HG03175 (cell line): ENCODE measurements around the gene KRTAP12-4.
"Not testable (repeated sequence)": the region's sequence is repeated elsewhere in the genome, so short reads cannot be mapped to it uniquely, and the experiment has no call there.

Experiments used
- ATAC-seq: cut with Tn5 transposase; IDR thresholded peaks from one replicate; pipeline ENCODE4 v1.9.1; 2021; ENCODE audit warnings: mild to moderate bottlenecking, moderate library complexity; ENCODE audit not compliant: unreplicated experiment

KRTAP12-4 gene

GRCh38 chr21:44687671-44688070, 33.2 kb upstream of the KRTAP12-4 start:
- no peak for ATAC-seq

GRCh38 chr21:44686843-44687561, 32.5 kb upstream of the KRTAP12-4 start:
- ATAC-seq, result no peak

GRCh38 chr21:44686000-44686781, 31.7 kb upstream of the KRTAP12-4 start:
- ATAC-seq, result no peak

GRCh38 chr21:44685050-44685449, 30.6 kb upstream of the KRTAP12-4 start:
- not testable (repeated sequence) for ATAC-seq

- ATAC-seq, result no peak
Observed at GRCh38 chr21:44684483-44684882, 30.0 kb upstream of the KRTAP12-4 start.

- no peak for ATAC-seq
Observed at GRCh38 chr21:44684077-44684476, 29.6 kb upstream of the KRTAP12-4 start.

- ATAC-seq, result no peak
Observed at GRCh38 chr21:44682580-44683151, 28.2 kb upstream of the KRTAP12-4 start.

- no peak for ATAC-seq
Observed at GRCh38 chr21:44681861-44682579, 27.6 kb upstream of the KRTAP12-4 start, which contains the start of gene KRTAP12-1. Gene KRTAP12-1, minus strand, starts transcription at chr21:44682163. Its CDS starts 40 bp downstream, at chr21:44682123.

GRCh38 chr21:44681152-44681551, 26.7 kb upstream of the KRTAP12-4 start:
- ATAC-seq, result no peak

GRCh38 chr21:44677881-44678280, 23.4 kb upstream of the KRTAP12-4 start:
- ATAC-seq, result no peak

GRCh38 chr21:44671911-44672310, 17.5 kb upstream of the KRTAP12-4 start:
- no peak for ATAC-seq

GRCh38 chr21:44670642-44671432, 16.4 kb upstream of the KRTAP12-4 start:
- no peak for ATAC-seq

GRCh38 chr21:44667612-44668011, 13.2 kb upstream of the KRTAP12-4 start:
- no peak for ATAC-seq

GRCh38 chr21:44666401-44667320, 12.2 kb upstream of the KRTAP12-4 start, which contains the start of gene KRTAP12-2:
Gene KRTAP12-2, minus strand, starts transcription at chr21:44666927. Its CDS starts 41 bp downstream, at chr21:44666886.
- ATAC-seq, result no peak

- ATAC-seq, result no peak
Observed at GRCh38 chr21:44664691-44665090, 10.2 kb upstream of the KRTAP12-4 start.

- not testable (repeated sequence) for ATAC-seq
Observed at GRCh38 chr21:44661567-44661966, 7.1 kb upstream of the KRTAP12-4 start.

- no peak for ATAC-seq
Observed at GRCh38 chr21:44658913-44659595, 4.6 kb upstream of the KRTAP12-4 start.

- ATAC-seq, result no peak
Observed at GRCh38 chr21:44658541-44658910, 4.1 kb upstream of the KRTAP12-4 start.
